ENCODE measurements around the gene PACS1. TPM values are rescaled to one million over a fixed set of nuclear protein-coding genes. Genes with fewer than 3 reads are reported as not detected.
"Not testable (repeated sequence)": the region's sequence is repeated elsewhere in the genome, so short reads cannot be mapped to it uniquely, and the experiment has no call there.

The PACS1 gene
- 10 to 100 TPM; 37.1 to 97.8 (median 54.3) TPM for total RNA-seq

- H3K27me3 ChIP-seq: no peaks in the 10 kb centered on the region
- H3K36me3 ChIP-seq: peaks cover 26 to 53% (median 43%) of the 10 kb centered on the region in 4 donors
- no peak for DNase-seq (ENCODE audit: extremely low spot score)
- H3K4me1 ChIP-seq: peaks cover 31 to 50% (median 44%) of the 10 kb centered on the region in 4 donors
- TF ChIP-seq POLR2AphosphoS5 (IDR thresholded peaks at IDR 0.05) (peak in 1 of 2 donors; percentile 73), EP300 (IDR thresholded peaks at IDR 0.05) (peak; percentile 14), POLR2A (IDR thresholded peaks at IDR 0.05; ENCODE audit: low read depth) (no peak)
- TF ChIP-seq, protein P1, sequence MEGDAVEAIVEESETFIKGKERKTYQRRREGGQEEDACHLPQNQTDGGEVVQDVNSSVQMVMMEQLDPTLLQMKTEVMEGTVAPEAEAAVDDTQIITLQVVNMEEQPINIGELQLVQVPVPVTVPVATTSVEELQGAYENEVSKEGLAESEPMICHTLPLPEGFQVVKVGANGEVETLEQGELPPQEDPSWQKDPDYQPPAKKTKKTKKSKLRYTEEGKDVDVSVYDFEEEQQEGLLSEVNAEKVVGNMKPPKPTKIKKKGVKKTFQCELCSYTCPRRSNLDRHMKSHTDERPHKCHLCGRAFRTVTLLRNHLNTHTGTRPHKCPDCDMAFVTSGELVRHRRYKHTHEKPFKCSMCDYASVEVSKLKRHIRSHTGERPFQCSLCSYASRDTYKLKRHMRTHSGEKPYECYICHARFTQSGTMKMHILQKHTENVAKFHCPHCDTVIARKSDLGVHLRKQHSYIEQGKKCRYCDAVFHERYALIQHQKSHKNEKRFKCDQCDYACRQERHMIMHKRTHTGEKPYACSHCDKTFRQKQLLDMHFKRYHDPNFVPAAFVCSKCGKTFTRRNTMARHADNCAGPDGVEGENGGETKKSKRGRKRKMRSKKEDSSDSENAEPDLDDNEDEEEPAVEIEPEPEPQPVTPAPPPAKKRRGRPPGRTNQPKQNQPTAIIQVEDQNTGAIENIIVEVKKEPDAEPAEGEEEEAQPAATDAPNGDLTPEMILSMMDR (IDR thresholded peaks at IDR 0.05): peak in 2 of 3 experiments; percentile 5 to 21
- WGBS: 2% methylated on average over 30 of the region's 120 CpGs
- no peaks in the 10 kb centered on the region for H3K9me3 ChIP-seq
- H3K27ac ChIP-seq (replicated peaks in 1 of 4): peak within 1 kb of the TSS; percentile 88 to 98 (median 93)
- peak within 1 kb of the TSS; percentile 87 to 97 (median 94) for H3K4me3 ChIP-seq
- intact Hi-C loops (cut with DNase I): no loop called here
Observed at GRCh38 chr11:66069715-66070603, at the start of gene PACS1. PACS1 (plus strand) TSS chr11:66070272; CDS start chr11:66070487, 215 bp downstream.

GRCh38 chr11:66020618-66021357, 49.3 kb upstream of the PACS1 start:
- no peak overlapping the region for H3K4me3 ChIP-seq
- intact Hi-C loops (cut with DNase I): no loop called here
- WGBS: 76% methylated on average over 23 of the region's 25 CpGs
- no peaks in the 10 kb centered on the region for H3K9me3 ChIP-seq
- no peak for TF ChIP-seq POLR2AphosphoS5 (IDR thresholded peaks at IDR 0.05)
- TF ChIP-seq, protein P1 (IDR thresholded peaks at IDR 0.05): no peak
- H3K27ac ChIP-seq (replicated peaks in 1 of 4): no peak overlapping the region
- no peak for DNase-seq (ENCODE audit: extremely low spot score)
- no peaks in the 10 kb centered on the region for H3K36me3 ChIP-seq
- H3K4me1 ChIP-seq: peaks cover 7 to 14% (median 11%) of the 10 kb centered on the region in 4 donors
- H3K27me3 ChIP-seq: no peaks in the 10 kb centered on the region

- peak overlapping the region; percentile 22 to 33 (median 25) for H3K4me3 ChIP-seq
- intact Hi-C loops (cut with DNase I): no loop called here
- H3K27me3 ChIP-seq: no peaks in the 10 kb centered on the region
- WGBS: 20% methylated on average over 44 of the region's 46 CpGs
- H3K4me1 ChIP-seq: peaks cover 7 to 14% (median 11%) of the 10 kb centered on the region in 4 donors
- no peaks in the 10 kb centered on the region for H3K36me3 ChIP-seq
- H3K27ac ChIP-seq (replicated peaks in 1 of 4): no peak overlapping the region
- no peak for DNase-seq (ENCODE audit: extremely low spot score)
- no peak for TF ChIP-seq EP300 (IDR thresholded peaks at IDR 0.05)
- peak in 1 of 2 donors; percentile 56 for TF ChIP-seq POLR2AphosphoS5 (IDR thresholded peaks at IDR 0.05)
- TF ChIP-seq, protein P1 (IDR thresholded peaks at IDR 0.05): peak; percentile 93 to 100 (median 94)
- no peaks in the 10 kb centered on the region for H3K9me3 ChIP-seq
Observed at GRCh38 chr11:66022401-66023185, 47.5 kb upstream of the PACS1 start.

GRCh38 chr11:66023186-66023440, 47.0 kb upstream of the PACS1 start:
- WGBS: 85% methylated on average over 5 of the region's 5 CpGs
- H3K27ac ChIP-seq (replicated peaks in 1 of 4); intact Hi-C loops (cut with DNase I): not testable (repeated sequence)

More at GRCh38 chr11:66023186-66023440, 47.0 kb upstream of the PACS1 start:
- not testable (repeated sequence) for DNase-seq (ENCODE audit: extremely low spot score); H3K4me3 ChIP-seq; H3K36me3 ChIP-seq; H3K27me3 ChIP-seq; H3K9me3 ChIP-seq
- peaks cover 7 to 14% (median 11%) of the 10 kb centered on the region in 4 donors for H3K4me1 ChIP-seq
